HEK293 (cell line): ENCODE data around the gene TOPORS.
A peak's percentile ranks its signal among the peaks of the same experiment; 100 is the strongest.

Experiments used
- CTCF ChIA-PET: fragments of 350-600 bp; formaldehyde crosslinking; extraction: SDS; loops from one replicate; lab custom pipeline; 2021; ENCODE audit warnings: antibody characterized with exemption; lab: Yijun Ruan, JAX
- POLR2A ChIA-PET: fragments of 300-600 bp; formaldehyde crosslinking; extraction: SDS; loops from one replicate; lab custom pipeline; 2020; ENCODE audit warnings: antibody characterized with exemption, inconsistent platforms; lab: Yijun Ruan, JAX
- H3K27ac ChIP-seq: fragments of 200-500 bp; sonication (Bioruptor generic); 2 replicates; pipeline ENCODE4 v1.5.1; 2014; ENCODE audit warnings: low read depth, low read length, control low read depth, inconsistent platforms; ENCODE audit errors: extremely low read depth
- H3K36me3 ChIP-seq, 2 experiments: fragments of 200-500 bp in 1 of 2; sonication (Bioruptor generic) in 1 of 2; 1 replicate in 1 of 2; 2 replicates in 1 of 2; pipeline ENCODE4 v1.5.1; 2014 to 2017; ENCODE audit warnings: inconsistent platforms in 2 of 2, low read length in 2 of 2; ENCODE audit not compliant: control insufficient read depth in 2 of 2, insufficient read depth in 1 of 2
- H3K4me1 ChIP-seq: fragments of 200-500 bp; sonication (Bioruptor generic); 2 replicates; pipeline ENCODE4 v1.5.1; 2014; ENCODE audit warnings: mild to moderate bottlenecking, low read length, inconsistent platforms; ENCODE audit not compliant: control insufficient read depth, insufficient read depth
- H3K4me3 ChIP-seq: 2 replicates; pipeline ENCODE4 v1.5.1; 2011; ENCODE audit warnings: low read depth, mild to moderate bottlenecking, control low read depth, low read length, moderate library complexity
- H3K9me3 ChIP-seq: fragments of 200-500 bp; sonication (Bioruptor generic); 2 replicates; pipeline ENCODE4 v1.5.1; 2014; ENCODE audit warnings: low read depth, low read length, inconsistent platforms; ENCODE audit not compliant: control insufficient read depth, insufficient read depth
- EGR2 ChIP-seq: fragments of 450-650 bp; formaldehyde crosslinking; IDR thresholded peaks from 2 replicates; pipeline ENCODE4 v1.5.1; 2016; ENCODE audit warnings: low read depth, missing biosample characterization, missing genetic modification characterization
- IKZF3 ChIP-seq: fragments of 450-650 bp; IDR thresholded peaks from 2 replicates; pipeline ENCODE4 v1.5.0; 2018; ENCODE audit warnings: missing biosample characterization, mild to moderate bottlenecking, missing genetic modification characterization, moderate library complexity
- KLF7 ChIP-seq: fragments of 450-650 bp; formaldehyde crosslinking; IDR thresholded peaks from 2 replicates; pipeline ENCODE4 v1.5.1; 2016; ENCODE audit warnings: missing biosample characterization, missing genetic modification characterization, borderline replicate concordance
- KLF8 ChIP-seq: fragments of 450-650 bp; formaldehyde crosslinking; IDR thresholded peaks from 2 replicates; pipeline ENCODE4 v1.5.1; 2016; ENCODE audit warnings: missing biosample characterization, missing genetic modification characterization
- KLF9 ChIP-seq: fragments of 450-650 bp; formaldehyde crosslinking; IDR thresholded peaks from 2 replicates; pipeline ENCODE4 v1.5.1; 2016; ENCODE audit warnings: missing biosample characterization, missing genetic modification characterization, low read depth
- MZF1 ChIP-seq: fragments of 450-650 bp; formaldehyde crosslinking; IDR thresholded peaks from 2 replicates; pipeline ENCODE4 v1.5.1; 2017; ENCODE audit warnings: missing biosample characterization, missing genetic modification characterization, borderline replicate concordance
- OSR2 ChIP-seq: fragments of 450-650 bp; formaldehyde crosslinking; IDR thresholded peaks from 2 replicates; pipeline ENCODE4 v1.5.1; 2016; ENCODE audit warnings: missing biosample characterization, missing genetic modification characterization
- PATZ1 ChIP-seq: fragments of 450-650 bp; formaldehyde crosslinking; IDR thresholded peaks from 2 replicates; pipeline ENCODE4 v1.5.1; 2016; ENCODE audit warnings: missing biosample characterization, missing genetic modification characterization
- SP3 ChIP-seq: fragments of 450-650 bp; formaldehyde crosslinking; IDR thresholded peaks from 2 replicates; pipeline ENCODE4 v1.5.1; 2016; ENCODE audit warnings: missing biosample characterization, missing genetic modification characterization
- WT1 ChIP-seq: fragments of 450-650 bp; formaldehyde crosslinking; IDR thresholded peaks from 2 replicates; pipeline ENCODE4 v1.5.1; 2016; ENCODE audit warnings: missing biosample characterization, missing genetic modification characterization
- YY1 ChIP-seq: fragments of 450-650 bp; formaldehyde crosslinking; IDR thresholded peaks from 2 replicates; pipeline ENCODE4 v1.5.1; 2018; ENCODE audit warnings: missing biosample characterization, missing genetic modification characterization
- ZBTB11 ChIP-seq: fragments of 450-650 bp; formaldehyde crosslinking; conservative IDR thresholded peaks from 2 replicates; pipeline ENCODE4 v1.5.1; 2016; ENCODE audit warnings: low read depth, missing biosample characterization, missing genetic modification characterization
- ZBTB20 ChIP-seq: fragments of 450-650 bp; formaldehyde crosslinking; IDR thresholded peaks from 2 replicates; pipeline ENCODE4 v1.5.1; 2016; ENCODE audit warnings: missing biosample characterization, missing genetic modification characterization
- ZBTB26 ChIP-seq: fragments of 450-650 bp; formaldehyde crosslinking; optimal IDR thresholded peaks from 2 replicates; pipeline ENCODE3; 2016; ENCODE audit warnings: missing biosample characterization, mild to moderate bottlenecking, missing genetic modification characterization
- ZNF24 ChIP-seq: fragments of 450-650 bp; formaldehyde crosslinking; IDR thresholded peaks from 2 replicates; pipeline ENCODE4 v1.5.1; 2016; ENCODE audit warnings: missing biosample characterization, missing genetic modification characterization
- ZNF280C ChIP-seq: fragments of 450-650 bp; formaldehyde crosslinking; IDR thresholded peaks from 2 replicates; pipeline ENCODE4 v1.5.1; 2016; ENCODE audit warnings: missing biosample characterization, missing genetic modification characterization
- ZNF341 ChIP-seq: fragments of 450-650 bp; formaldehyde crosslinking; IDR thresholded peaks from 2 replicates; pipeline ENCODE4; 2016; ENCODE audit warnings: low read depth, missing biosample characterization, missing genetic modification characterization
- ZNF354C ChIP-seq: fragments of 450-650 bp; formaldehyde crosslinking; IDR thresholded peaks from 2 replicates; pipeline ENCODE4 v1.5.1; 2016; ENCODE audit warnings: missing biosample characterization, missing genetic modification characterization, low read depth, borderline replicate concordance
- ZNF423 ChIP-seq: fragments of 450-650 bp; formaldehyde crosslinking; IDR thresholded peaks from 2 replicates; pipeline ENCODE4 v1.5.1; 2016; ENCODE audit warnings: missing biosample characterization, missing genetic modification characterization
- ZNF501 ChIP-seq: fragments of 450-650 bp; formaldehyde crosslinking; IDR thresholded peaks from 2 replicates; pipeline ENCODE4 v1.5.1; 2016; ENCODE audit warnings: missing biosample characterization, missing genetic modification characterization
- ZNF610 ChIP-seq: fragments of 450-650 bp; formaldehyde crosslinking; IDR thresholded peaks from 2 replicates; pipeline ENCODE4 v1.5.1; 2016; ENCODE audit warnings: missing biosample characterization, missing genetic modification characterization, borderline replicate concordance
- ZNF704 ChIP-seq: fragments of 450-650 bp; formaldehyde crosslinking; IDR thresholded peaks from 2 replicates; pipeline ENCODE4 v1.5.1; 2016; ENCODE audit warnings: missing biosample characterization, missing genetic modification characterization

The TOPORS gene

GRCh38 chr9:32552172-32552872, at the start of gene TOPORS, which contains the start of gene SMIM27:
Gene TOPORS (minus strand): TSS chr9:32552586. CDS start chr9:32552436, 150 bp downstream.
Gene SMIM27 (plus strand): TSS chr9:32552327. CDS start chr9:32552435, 108 bp downstream.
- Histone ChIP-seq H3K9me3 (no peaks in the 10 kb centered on the region), H3K27ac (peak within 1 kb of the TSS; percentile 91), H3K4me3 (peak within 1 kb of the TSS; percentile 84), H3K36me3 (peaks cover 0 to 11% of the 10 kb centered on the region in 2 experiments; a peak in 2 of 3 replicates), H3K4me1 (0 out of 2 replicates have a peak, but pooled peaks cover 4% of the 10 kb centered on the region)
- POLR2A ChIA-PET: interaction anchor here (0.6 to 3.4 kb wide), 9 partner anchors 13 to 644 kb away, joined by 3 to 36 read pairs (median 5); partner anchors contain the start of genes ACO1 and RIGI
- CTCF ChIA-PET: interaction anchor here (0.6 to 7.4 kb wide), 10 partner anchors 9 to 439 kb away, joined by 3 to 44 read pairs (median 4); partner anchors contain the start of gene RIGI
- TF ChIP-seq EGR2 (tag by site-specific recombination) (peak; percentile 60; the same call in 1 of the 2 replicates), MZF1 (peak; percentile 19; the same call in 1 of the 2 replicates), KLF9 (tag by site-specific recombination) (peak; percentile 81), ZNF280C (tag by site-specific recombination) (no peak), ZNF501 (tag by site-specific recombination) (peak; percentile 79; the same call in 1 of the 2 replicates), ZNF24 (tag by site-specific recombination) (peak; percentile 76), PATZ1 (tag by site-specific recombination) (peak; percentile 94), ZNF354C (no peak), OSR2 (0 out of 2 replicates have a peak, but pooled peaks have one; percentile 44), ZBTB26 (tag by site-specific recombination) (peak; percentile 60), SP3 (tag by site-specific recombination) (peak; percentile 97), ZNF610 (tag by site-specific recombination) (no peak), WT1 (peak; percentile 51), ZBTB20 (tag by site-specific recombination) (peak; percentile 94), ZBTB11 (tag by site-specific recombination) (peak; percentile 94), YY1 (tag by site-specific recombination) (peak; percentile 94), KLF8 (tag by site-specific recombination) (peak; percentile 80), KLF7 (tag by site-specific recombination) (peak; percentile 33; the same call in 1 of the 2 replicates), IKZF3 (peak; percentile 66; the same call in 1 of the 2 replicates), ZNF423 (tag by site-specific recombination) (no peak), ZNF704 (tag by site-specific recombination) (no peak), ZNF341 (tag by site-specific recombination) (peak; percentile 84)
